Measurements from ENCODE around the gene MPZL3. TPM values are rescaled to one million over a fixed set of nuclear protein-coding genes. Genes with fewer than 3 reads are reported as not detected.

Gene MPZL3
- total RNA-seq, 1 donor from 2014 or later = 0.21 TPM

GRCh38 chr11:118180300-118180703 is 71.9 kb downstream of the MPZL3 start:
- H3K27ac ChIP-seq = no peak overlapping the region
- no peaks in the 10 kb centered on the region for H3K36me3 ChIP-seq
- H3K27me3 ChIP-seq = no peaks in the 10 kb centered on the region
- no peak for DNase-seq (ENCODE audit: low spot score in 2 of 2)
- no peaks in the 10 kb centered on the region for H3K9me3 ChIP-seq
- intact Hi-C loops (cut with DNase I) = no loop called here
- TF ChIP-seq CTCF (IDR thresholded peaks at IDR 0.05) = no peak
- H3K4me1 ChIP-seq = no peaks in the 10 kb centered on the region
- H3K4me3 ChIP-seq = no peak overlapping the region

GRCh38 chr11:118176778-118177134 is 75.4 kb downstream of the MPZL3 start:
- no peak overlapping the region for H3K4me3 ChIP-seq
- H3K36me3 ChIP-seq = no peaks in the 10 kb centered on the region
- H3K27ac ChIP-seq = no peak overlapping the region
- DNase-seq (ENCODE audit: low spot score in 2 of 2) = no peak
- no peaks in the 10 kb centered on the region for H3K4me1 ChIP-seq
- H3K9me3 ChIP-seq = no peaks in the 10 kb centered on the region
- intact Hi-C loops (cut with DNase I) = no loop called here
- no peaks in the 10 kb centered on the region for H3K27me3 ChIP-seq
- no peak for TF ChIP-seq CTCF (IDR thresholded peaks at IDR 0.05)

Other genes with a start within 250 kb of the MPZL3 start
- gene TMPRSS4, start 175.3 kb downstream of the MPZL3 start, total RNA-seq = not detected
- gene SMIM35, start 165.4 kb downstream of the MPZL3 start, total RNA-seq = not detected
- 1.1 TPM for gene SCN4B, start 99.5 kb downstream of the MPZL3 start, total RNA-seq
- gene SCN2B, start 75.7 kb downstream of the MPZL3 start, total RNA-seq = 0.11 TPM
- gene JAML, start 27.4 kb downstream of the MPZL3 start, total RNA-seq = not detected
- gene MPZL2, start 11.9 kb upstream of the MPZL3 start, total RNA-seq = 53.0 TPM
- not detected for gene CD3E, start 52.4 kb upstream of the MPZL3 start, total RNA-seq
- not detected for gene CD3D, start 90.3 kb upstream of the MPZL3 start, total RNA-seq
- gene CD3G, start 92.0 kb upstream of the MPZL3 start, total RNA-seq = not detected
- 24.6 TPM for gene UBE4A, start 107.2 kb upstream of the MPZL3 start, total RNA-seq
- gene ATP5MG, start 149.2 kb upstream of the MPZL3 start, total RNA-seq = 23.7 TPM
- gene KMT2A, start 184.1 kb upstream of the MPZL3 start, total RNA-seq = 61.3 TPM

Data from ascending aorta (tissue), 2 donors.